ENCODE data around the gene BCL2A1. TPM values are rescaled to one million over a fixed set of nuclear protein-coding genes. Genes with fewer than 3 reads are reported as not detected.

Gene BCL2A1
- total RNA-seq, 2 donors from 2014 or later, result not detected

DNA sequence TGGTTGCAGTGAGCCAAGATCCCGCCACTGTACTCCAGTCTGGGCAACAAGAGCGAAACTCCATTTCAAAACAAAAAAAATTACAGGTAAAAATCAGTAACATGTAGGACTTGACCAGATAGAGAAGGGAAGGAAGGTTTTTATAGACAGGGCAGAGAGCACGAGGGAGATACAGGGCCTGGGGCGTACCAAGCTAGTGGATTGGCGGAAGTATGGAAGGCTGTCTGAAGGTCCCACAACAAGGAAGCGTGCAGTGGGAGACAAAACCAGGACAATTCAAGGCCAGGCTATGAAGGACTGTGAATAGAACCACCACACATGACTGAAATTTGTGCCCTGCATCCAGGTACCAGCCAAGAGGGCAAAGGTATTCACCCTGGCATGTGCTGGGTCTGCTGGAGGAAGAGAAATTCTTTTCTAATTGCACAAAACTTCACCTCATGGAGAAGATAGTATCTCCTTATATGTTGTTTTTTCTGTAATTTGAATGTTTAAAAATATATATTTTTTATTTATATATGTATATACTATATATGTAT, 33.0 kb upstream of the BCL2A1 start:
- H3K9ac ChIP-seq (ENCODE audit: extremely low read depth, low read length, poor library complexity, severe bottlenecking), result no peak overlapping the region
- peaks cover 2% of the 10 kb centered on the region for H3K4me1 Mint-ChIP-seq
- H3K27ac ChIP-seq (ENCODE audit: low read depth, low read length), result no peak overlapping the region
- 94 to 97% methylated on average over 3 to 6 of the region's 6 CpGs for WGBS, 2 experiments (ENCODE audit: insufficient coverage in 1 of 2, insufficient read length in 1 of 2)
- H3K36me3 ChIP-seq (ENCODE audit: control insufficient read depth, insufficient read depth, low read length), result no peaks in the 10 kb centered on the region
- no peak overlapping the region for H3K4me3 ChIP-seq (ENCODE audit: low read length)
- no peaks in the 10 kb centered on the region for H3K9me3 ChIP-seq (ENCODE audit: control insufficient read depth, low read length)
- DNase-seq, result no peak
- H3K36me3 Mint-ChIP-seq (ENCODE audit: low read depth), result no peaks in the 10 kb centered on the region
- no peak overlapping the region for H3K27ac Mint-ChIP-seq
- H3K27me3 Mint-ChIP-seq (ENCODE audit: insufficient read depth), result no peaks in the 10 kb centered on the region
- H3K4me1 ChIP-seq (ENCODE audit: control insufficient read depth, insufficient read depth, low read length), result no peaks in the 10 kb centered on the region
- no peaks in the 10 kb centered on the region for H3K27me3 ChIP-seq (ENCODE audit: control insufficient read depth, insufficient read depth, low read length, poor library complexity, severe bottlenecking)
- TF ChIP-seq CTCF (conservative IDR thresholded peaks at IDR 0.05), result no peak
- H3K9me3 Mint-ChIP-seq, result peaks cover 2% of the 10 kb centered on the region
- no peak overlapping the region for H3K4me3 Mint-ChIP-seq

DNA sequence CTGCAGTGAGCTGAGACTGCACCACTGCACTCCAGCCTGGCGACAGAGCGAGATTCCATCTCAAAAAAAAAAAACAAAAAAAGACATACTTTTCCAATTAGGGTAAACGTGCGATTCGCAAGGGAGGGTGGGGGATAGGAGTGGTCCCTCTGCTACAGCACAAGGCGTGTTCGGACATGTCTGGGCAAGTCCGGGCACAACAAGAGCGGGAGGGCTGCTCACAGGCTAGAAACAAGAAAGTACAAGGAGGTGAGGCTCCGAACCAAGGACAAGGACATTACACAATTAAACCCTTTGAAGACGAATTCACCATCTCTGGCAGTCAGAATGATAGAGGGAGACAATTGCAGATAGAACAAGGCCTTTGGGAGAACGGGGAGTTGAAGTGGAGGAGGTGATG, 32.2 kb upstream of the BCL2A1 start:
- no peak overlapping the region for H3K4me3 Mint-ChIP-seq
- DNase-seq, result no peak
- peaks cover 2% of the 10 kb centered on the region for H3K4me1 Mint-ChIP-seq
- no peak overlapping the region for H3K4me3 ChIP-seq (ENCODE audit: low read length)
- WGBS, 2 experiments (ENCODE audit: insufficient coverage in 1 of 2, insufficient read length in 1 of 2), result 90 to 94% methylated on average over 10 to 12 of the region's 12 CpGs
- no peaks in the 10 kb centered on the region for H3K27me3 Mint-ChIP-seq (ENCODE audit: insufficient read depth)
- no peaks in the 10 kb centered on the region for H3K36me3 Mint-ChIP-seq (ENCODE audit: low read depth)
- no peak for TF ChIP-seq CTCF (conservative IDR thresholded peaks at IDR 0.05)
- H3K9ac ChIP-seq (ENCODE audit: extremely low read depth, low read length, poor library complexity, severe bottlenecking), result no peak overlapping the region
- no peaks in the 10 kb centered on the region for H3K27me3 ChIP-seq (ENCODE audit: control insufficient read depth, insufficient read depth, low read length, poor library complexity, severe bottlenecking)
- no peaks in the 10 kb centered on the region for H3K9me3 ChIP-seq (ENCODE audit: control insufficient read depth, low read length)
- no peak overlapping the region for H3K27ac ChIP-seq (ENCODE audit: low read depth, low read length)
- H3K36me3 ChIP-seq (ENCODE audit: control insufficient read depth, insufficient read depth, low read length), result no peaks in the 10 kb centered on the region
- H3K27ac Mint-ChIP-seq, result no peak overlapping the region
- H3K4me1 ChIP-seq (ENCODE audit: control insufficient read depth, insufficient read depth, low read length), result no peaks in the 10 kb centered on the region
- peaks cover 2% of the 10 kb centered on the region for H3K9me3 Mint-ChIP-seq

GRCh38 chr15:80002267-80002666, 31.3 kb upstream of the BCL2A1 start:
- TF ChIP-seq CTCF (conservative IDR thresholded peaks at IDR 0.05), result no peak
- Histone ChIP-seq H3K9me3 (ENCODE audit: control insufficient read depth, low read length) (no peaks in the 10 kb centered on the region), H3K9ac (ENCODE audit: extremely low read depth, low read length, poor library complexity, severe bottlenecking) (no peak overlapping the region), H3K4me1 (ENCODE audit: control insufficient read depth, insufficient read depth, low read length) (no peaks in the 10 kb centered on the region), H3K36me3 (ENCODE audit: control insufficient read depth, insufficient read depth, low read length) (no peaks in the 10 kb centered on the region), H3K27ac (ENCODE audit: low read depth, low read length) (no peak overlapping the region), H3K27me3 (ENCODE audit: control insufficient read depth, insufficient read depth, low read length, poor library complexity, severe bottlenecking) (no peaks in the 10 kb centered on the region), H3K4me3 (ENCODE audit: low read length) (no peak overlapping the region)
- Mint-ChIP-seq H3K27ac (no peak overlapping the region), H3K4me3 (no peak overlapping the region), H3K9me3 (peaks cover 2% of the 10 kb centered on the region), H3K27me3 (ENCODE audit: insufficient read depth) (no peaks in the 10 kb centered on the region), H3K4me1 (peaks cover 2% of the 10 kb centered on the region), H3K36me3 (ENCODE audit: low read depth) (no peaks in the 10 kb centered on the region)
- no peak for DNase-seq
- 96% methylated on average over 3 of the region's 3 CpGs; no CpG with 5 or more reads in 1 of the 2 experiments for WGBS, 2 experiments (ENCODE audit: insufficient coverage in 1 of 2, insufficient read length in 1 of 2)

Data from endodermal cell (in vitro differentiated cells).